RWPE1 (cell line): ENCODE data around the gene RPAP2.
"Not testable (repeated sequence)": the region's sequence is repeated elsewhere in the genome, so short reads cannot be mapped to it uniquely, and the experiment has no call there.

Source experiments
- CTCF ChIA-PET: fragments of 350-600 bp; sonication (Branson Sonifier 250); formaldehyde crosslinking; extraction: SDS; loops from one replicate; lab custom pipeline; 2021; lab: Yijun Ruan, JAX
- POLR2A ChIA-PET: fragments of 400-600 bp; formaldehyde crosslinking; extraction: SDS; loops from one replicate; lab custom pipeline; 2020; ENCODE audit warnings: antibody characterized with exemption; ENCODE audit not compliant: low non-redundant PET; lab: Yijun Ruan, JAX
- DNase-seq: peaks from one replicate; pipeline ENCODE4 v3.0.0; 2012; ENCODE audit warnings: low spot score
- H3K27ac ChIP-seq: fragments of 450-650 bp; 2 replicates; pipeline ENCODE4 v1.5.1; 2017
- CTCF ChIP-seq: fragments of 450-650 bp; conservative IDR thresholded peaks from 2 replicates; pipeline ENCODE4 v1.5.1; 2017; ENCODE audit warnings: low read depth, mild to moderate bottlenecking

The RPAP2 gene

DNA sequence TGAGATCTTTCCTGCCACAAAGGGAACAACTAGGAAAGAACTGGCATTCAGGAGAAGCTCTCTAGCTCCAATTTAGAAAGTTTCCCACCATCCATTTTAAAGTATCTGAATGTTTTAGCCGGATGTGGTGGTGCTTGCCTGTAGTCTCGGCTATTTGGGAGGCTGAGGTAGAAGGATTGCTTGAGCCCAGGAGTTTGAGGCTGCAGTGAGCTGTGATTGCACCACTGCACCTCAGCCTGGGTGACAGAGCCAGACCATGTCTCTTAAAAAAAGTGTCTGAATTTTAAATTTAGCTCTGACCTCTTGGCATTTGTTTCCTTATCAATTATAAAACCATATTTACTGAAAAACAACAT, 67.2 kb downstream of the RPAP2 start:
- ChIA-PET CTCF (interaction anchor here (0.6 kb wide), 1 partner anchor 9 kb away, joined by 3 read pairs; no protein-coding TSS in a partner anchor), POLR2A (no interaction called here)
- H3K27ac ChIP-seq, result no peak overlapping the region

DNA sequence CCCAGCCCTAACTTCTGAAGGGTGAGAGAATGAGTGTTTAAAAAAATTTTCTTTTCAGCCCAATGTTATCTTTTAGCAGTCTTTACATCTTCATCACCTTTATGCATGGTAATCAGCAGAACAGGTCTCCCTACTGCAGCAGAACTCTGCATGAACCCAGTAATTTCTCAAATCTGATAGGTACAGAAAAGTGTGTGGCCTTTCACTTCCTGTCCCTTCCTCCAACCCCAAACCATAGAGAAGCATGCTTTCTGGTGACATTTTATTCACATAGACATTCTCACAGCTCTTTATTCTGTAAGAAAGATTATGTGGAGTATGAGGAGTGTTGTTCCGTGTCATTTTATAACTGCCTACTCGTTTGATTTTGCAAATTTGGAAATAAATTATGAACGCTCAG, 68.6 kb downstream of the RPAP2 start:
- ChIA-PET POLR2A (no interaction called here), CTCF (no interaction called here)
- TF ChIP-seq CTCF, result no peak
- no peak overlapping the region for H3K27ac ChIP-seq
- DNase-seq, result no peak

More for the DNA sequence above, 67.2 kb downstream of the RPAP2 start:
- TF ChIP-seq CTCF, result no peak
- no peak for DNase-seq

DNA sequence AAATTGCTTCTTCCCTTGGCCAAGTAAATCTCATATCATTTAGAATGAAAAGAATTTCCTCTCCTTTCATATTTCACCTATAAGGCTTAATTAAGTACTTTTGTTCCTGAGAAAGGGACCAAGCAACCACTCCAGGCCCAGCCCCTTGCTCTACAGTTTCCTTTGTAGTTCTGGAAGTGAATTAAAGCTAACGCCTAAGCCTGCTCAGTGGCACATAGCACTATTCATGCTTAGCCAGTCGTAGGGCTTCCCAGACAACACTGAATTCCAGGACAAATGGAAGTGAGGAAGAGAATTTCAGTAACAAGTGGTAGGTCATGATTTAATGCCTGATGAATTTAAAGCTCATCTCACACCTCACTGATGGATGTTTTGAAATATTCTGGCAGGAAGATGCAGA, 73.3 kb downstream of the RPAP2 start:
- POLR2A ChIA-PET, result no interaction called here
- TF ChIP-seq CTCF, result no peak
- no peak overlapping the region for H3K27ac ChIP-seq
- no peak for DNase-seq
- CTCF ChIA-PET, result no interaction called here

DNA sequence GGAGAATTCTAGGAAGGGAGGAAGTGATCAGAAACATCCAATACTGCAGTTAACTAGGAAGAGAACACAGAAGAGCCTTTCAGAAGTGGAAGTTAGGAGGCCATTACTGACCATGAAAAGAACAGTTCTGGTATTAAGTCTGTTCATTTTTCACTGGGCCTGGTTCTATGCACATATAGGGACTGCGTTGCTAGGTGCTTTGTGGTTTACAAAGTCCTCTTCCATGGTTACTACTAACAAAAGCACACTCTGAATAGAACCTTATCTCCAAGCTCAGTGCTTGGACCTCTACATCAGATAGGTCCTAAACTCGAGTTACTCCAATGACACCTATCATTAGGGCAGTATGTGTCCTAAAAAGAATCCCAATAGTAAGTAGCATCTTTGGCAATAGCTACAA, 75.4 kb downstream of the RPAP2 start:
- DNase-seq, result no peak
- ChIA-PET POLR2A (no interaction called here), CTCF (no interaction called here)
- no peak for TF ChIP-seq CTCF
- H3K27ac ChIP-seq, result no peak overlapping the region

GRCh38 chr1:92376345-92376744, 77.5 kb downstream of the RPAP2 start:
- ChIA-PET POLR2A (no interaction called here), CTCF (no interaction called here)
- TF ChIP-seq CTCF, result no peak
- no peak for DNase-seq
- H3K27ac ChIP-seq, result no peak overlapping the region

- CTCF ChIA-PET, result interaction anchor here (0.6 to 0.7 kb wide), 3 partner anchors 14 to 189 kb away, joined by 3 to 4 read pairs (median 4); no protein-coding TSS in a partner anchor
- POLR2A ChIA-PET, DNase-seq: not testable (repeated sequence)
Observed at GRCh38 chr1:92377991-92378390, 79.1 kb downstream of the RPAP2 start.

DNA sequence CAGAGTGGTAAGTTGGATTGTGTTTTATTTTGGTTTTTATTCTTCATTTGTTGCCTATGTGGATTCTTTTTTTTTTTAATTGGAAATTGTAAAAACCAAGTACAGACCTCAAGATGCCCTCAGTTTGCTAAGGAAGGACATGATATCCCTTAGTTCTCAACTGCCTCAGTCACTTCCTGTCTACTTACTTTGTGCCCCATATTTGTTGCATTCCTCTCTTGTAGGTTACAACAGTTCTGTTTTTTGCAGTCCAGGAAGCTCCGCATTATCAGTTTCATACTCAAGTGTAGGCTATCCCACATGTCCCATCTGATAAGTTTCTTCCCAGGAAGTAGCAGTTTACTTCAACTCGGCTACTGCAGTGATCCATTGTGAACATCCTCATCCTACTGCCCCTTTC, 82.0 kb downstream of the RPAP2 start:
- DNase-seq, result no peak
- ChIA-PET CTCF (interaction anchor here (0.6 kb wide), 1 partner anchor 1367 kb away, joined by 4 read pairs; no protein-coding TSS in a partner anchor), POLR2A (no interaction called here)
- H3K27ac ChIP-seq, result no peak overlapping the region
- no peak for TF ChIP-seq CTCF

More at GRCh38 chr1:92377991-92378390, 79.1 kb downstream of the RPAP2 start:
- H3K27ac ChIP-seq, result not testable (repeated sequence)

DNA sequence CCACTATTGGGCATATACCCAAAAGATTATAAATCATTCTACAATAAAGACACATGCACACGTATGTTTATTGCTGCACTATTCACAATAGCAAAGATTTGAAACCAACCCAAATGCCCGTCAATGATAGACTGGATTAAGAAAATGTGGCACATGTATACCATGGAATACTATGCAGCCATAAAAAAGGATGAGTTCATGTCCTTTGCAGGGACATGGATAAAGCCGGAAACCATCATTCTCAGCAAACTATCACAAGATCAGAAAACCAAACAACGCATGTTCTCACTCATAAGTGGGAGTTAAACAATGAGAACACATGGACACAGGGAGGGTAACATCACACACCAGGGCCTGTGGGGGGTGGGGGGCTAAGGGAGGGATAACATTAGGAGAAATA, 95.1 kb downstream of the RPAP2 start:
- H3K27ac ChIP-seq, CTCF ChIA-PET, POLR2A ChIA-PET, DNase-seq: not testable (repeated sequence)
